Thyroid gland (tissue), 4 donors: Measurements from ENCODE around the gene SHTN1. TPM values are rescaled to one million over a fixed set of nuclear protein-coding genes. Genes with fewer than 3 reads are reported as not detected.

Experiments
- DNase-seq, 2 donors: peaks; one replicate each; pipeline ENCODE4 v3.0.0-alpha.2; 2019
- H3K27ac ChIP-seq, 3 donors: fragments of 200-600 bp; sonication (generic); 1 replicate in 2 of 3; 2 replicates in 1 of 3; pipeline ENCODE4 v1.5.1; 2016 to 2019; ENCODE audit warnings: mild to moderate bottlenecking in 1 of 3, moderate library complexity in 1 of 3
- H3K27me3 ChIP-seq: fragments of 200-600 bp; sonication (generic); one replicate; pipeline ENCODE4 v1.5.1; 2019
- H3K36me3 ChIP-seq, 2 donors: fragments of 200-600 bp; sonication (generic); one replicate each; pipeline ENCODE4 v1.5.1; 2016 to 2019
- H3K4me1 ChIP-seq, 2 donors: fragments of 200-600 bp; sonication (generic); one replicate each; pipeline ENCODE4 v1.5.1; 2017 to 2019
- H3K4me3 ChIP-seq, 3 donors: fragments of 200-600 bp; sonication (generic); replicated peaks in 1 of 3; 1 replicate in 2 of 3; 2 replicates in 1 of 3; pipeline ENCODE4 v1.5.1; 2016; ENCODE audit warnings: mild to moderate bottlenecking in 1 of 3
- H3K9me3 ChIP-seq: fragments of 200-600 bp; sonication (generic); one replicate; pipeline ENCODE4 v1.5.1; 2017
- CTCF ChIP-seq, 6 experiments: fragments of 200-600 bp in 3 of 6; fragments of 450-650 bp in 3 of 6; sonication (generic) in 3 of 6; IDR thresholded peaks; one replicate each; pipeline ENCODE4 v1.5.1; 2016 to 2019; ENCODE audit warnings: antibody characterized with exemption in 6 of 6, mild to moderate bottlenecking in 2 of 6, inconsistent platforms in 1 of 6, moderate library complexity in 1 of 6
- POLR2A ChIP-seq, 2 donors: fragments of 450-650 bp; IDR thresholded peaks; one replicate each; pipeline ENCODE4 v1.6.1; 2017; ENCODE audit warnings: antibody characterized with exemption in 2 of 2, mild to moderate bottlenecking in 2 of 2, moderate library complexity in 1 of 2
- WGBS, 2 donors: methylation state at CpG; one replicate each; pipeline ENCODE4 v1.1.5; 2017; 5-methylcytosine and 5-hydroxymethylcytosine counted together
- intact Hi-C: fragments of 100-400 bp; cut with DNase I; formaldehyde crosslinking; loops from one replicate; pipeline ENCODE4 v1.15.1; 2023
- total RNA-seq, 4 donors: library from RNA; depleted of rRNA; stranded (reverse); fragments of >200 nt; gene quantifications; one replicate each; pipeline ENCODE4 v1.2.3, GENCODE V29; 2016

The SHTN1 gene
- total RNA-seq, 4 donors from 2014 or later: 31.6 to 103 (median 37.7) TPM

DNA sequence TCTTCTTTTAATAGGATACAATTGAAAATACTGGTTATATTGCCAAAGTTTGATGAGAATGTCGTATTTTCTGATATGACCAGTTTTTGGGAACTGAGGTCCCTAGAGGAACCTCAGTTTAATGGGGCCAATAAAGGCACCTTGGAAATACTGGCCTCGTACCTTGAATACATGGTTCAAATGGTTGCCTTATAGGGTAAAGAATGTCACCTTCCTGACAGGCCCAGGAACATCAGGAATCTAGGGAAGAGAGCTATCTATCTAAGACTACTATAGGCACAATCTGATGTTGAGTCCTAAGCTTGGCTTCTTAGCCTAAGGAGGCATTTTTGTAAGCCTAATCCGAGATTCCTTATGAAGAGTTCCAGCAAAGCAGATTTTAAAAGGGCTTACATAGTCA lies 9.3 kb downstream of the SHTN1 start:
- Histone ChIP-seq H3K4me1 (no peaks in the 10 kb centered on the region), H3K9me3 (no peaks in the 10 kb centered on the region), H3K27me3 (no peaks in the 10 kb centered on the region), H3K27ac (no peak overlapping the region), H3K4me3 (no peak overlapping the region), H3K36me3 (no peaks in the 10 kb centered on the region)
- TF ChIP-seq POLR2A (IDR thresholded peaks at IDR 0.05): no peak
- no peak for TF ChIP-seq CTCF (IDR thresholded peaks at IDR 0.05)
- intact Hi-C loops: no loop called here
- DNase-seq: no peak
- WGBS, 2 donors: 98 to 99% methylated on average over 3 of the region's 3 CpGs

DNA sequence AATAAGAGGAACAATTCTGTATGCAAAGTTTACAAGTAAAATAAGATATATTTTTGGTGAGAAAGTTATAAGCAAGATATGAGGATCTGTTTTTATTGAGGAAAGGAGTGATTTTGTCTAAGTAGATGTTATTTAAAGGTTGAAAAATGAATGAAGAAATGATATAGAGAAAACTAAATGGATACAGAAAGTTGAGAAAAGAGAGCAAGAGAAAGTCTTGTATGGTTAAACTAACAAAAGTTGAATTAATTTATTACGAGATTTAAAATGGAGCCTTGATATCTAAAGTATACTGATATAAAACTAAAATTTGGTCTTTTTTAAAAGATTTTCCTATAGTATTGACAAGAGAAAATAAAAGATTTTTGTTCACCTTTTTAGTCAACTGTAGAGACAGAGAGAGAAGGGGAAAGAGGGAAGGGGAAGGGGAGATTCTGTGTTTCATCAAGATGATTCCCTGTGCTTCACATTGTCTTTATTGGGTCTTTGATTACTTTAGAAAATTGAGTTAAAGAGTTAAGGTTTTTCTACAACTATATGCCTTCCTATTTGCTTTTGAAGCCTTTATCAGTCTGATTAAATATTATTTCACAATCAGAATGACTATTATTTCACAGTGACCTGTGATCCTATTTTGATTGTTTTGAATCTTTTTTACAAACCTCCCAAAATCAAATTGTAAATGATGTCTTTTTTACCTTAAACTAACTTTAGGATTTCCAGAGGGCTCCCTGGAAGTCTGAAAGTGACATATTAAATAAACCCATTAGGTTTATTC lies 10.7 kb downstream of the SHTN1 start:
- Histone ChIP-seq H3K27me3 (no peaks in the 10 kb centered on the region), H3K4me3 (no peak overlapping the region), H3K27ac (no peak overlapping the region), H3K36me3 (no peaks in the 10 kb centered on the region), H3K9me3 (no peaks in the 10 kb centered on the region), H3K4me1 (no peaks in the 10 kb centered on the region)
- 91 to 95% methylated on average over 1 of the region's 1 CpG for WGBS, 2 donors
- TF ChIP-seq POLR2A (IDR thresholded peaks at IDR 0.05) (no peak), CTCF (IDR thresholded peaks at IDR 0.05) (no peak)
- no peak for DNase-seq
- intact Hi-C loops: no loop called here

DNA sequence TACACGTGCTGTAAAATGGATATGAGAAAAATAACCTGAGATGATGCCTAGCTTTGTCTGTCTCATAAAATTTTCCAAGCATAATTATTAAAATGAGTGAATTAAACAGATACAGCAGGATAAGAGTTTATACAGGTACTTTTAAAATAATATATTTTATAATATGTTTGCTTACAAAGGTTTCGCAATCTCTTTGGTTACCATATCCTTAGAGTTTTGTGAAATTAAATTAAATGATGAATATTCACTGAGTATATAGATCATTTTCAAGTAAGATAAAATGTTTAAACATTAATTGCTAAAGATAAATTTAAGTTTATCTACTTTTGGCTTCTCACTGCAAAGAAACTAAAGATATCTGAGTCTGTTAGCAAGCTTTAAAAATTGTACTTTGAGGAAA lies 11.4 kb downstream of the SHTN1 start:
- WGBS, 2 donors: 91 to 96% methylated on average over 2 of the region's 2 CpGs
- no peak for DNase-seq
- Histone ChIP-seq H3K36me3 (no peaks in the 10 kb centered on the region), H3K9me3 (no peaks in the 10 kb centered on the region), H3K4me1 (no peaks in the 10 kb centered on the region), H3K27me3 (no peaks in the 10 kb centered on the region), H3K4me3 (no peak overlapping the region), H3K27ac (no peak overlapping the region)
- intact Hi-C loops: no loop called here
- no peak for TF ChIP-seq POLR2A (IDR thresholded peaks at IDR 0.05)
- TF ChIP-seq CTCF (IDR thresholded peaks at IDR 0.05): no peak

GRCh38 chr10:116992183-116992582 lies 12.8 kb downstream of the SHTN1 start:
- no peak for DNase-seq
- Histone ChIP-seq H3K27ac (no peak overlapping the region), H3K36me3 (no peaks in the 10 kb centered on the region), H3K4me3 (no peak overlapping the region), H3K27me3 (no peaks in the 10 kb centered on the region), H3K4me1 (no peaks in the 10 kb centered on the region), H3K9me3 (no peaks in the 10 kb centered on the region)
- 72 to 78% methylated on average over 1 of the region's 1 CpG for WGBS, 2 donors
- TF ChIP-seq POLR2A (IDR thresholded peaks at IDR 0.05) (no peak), CTCF (IDR thresholded peaks at IDR 0.05) (no peak)
- intact Hi-C loops: no loop called here

DNA sequence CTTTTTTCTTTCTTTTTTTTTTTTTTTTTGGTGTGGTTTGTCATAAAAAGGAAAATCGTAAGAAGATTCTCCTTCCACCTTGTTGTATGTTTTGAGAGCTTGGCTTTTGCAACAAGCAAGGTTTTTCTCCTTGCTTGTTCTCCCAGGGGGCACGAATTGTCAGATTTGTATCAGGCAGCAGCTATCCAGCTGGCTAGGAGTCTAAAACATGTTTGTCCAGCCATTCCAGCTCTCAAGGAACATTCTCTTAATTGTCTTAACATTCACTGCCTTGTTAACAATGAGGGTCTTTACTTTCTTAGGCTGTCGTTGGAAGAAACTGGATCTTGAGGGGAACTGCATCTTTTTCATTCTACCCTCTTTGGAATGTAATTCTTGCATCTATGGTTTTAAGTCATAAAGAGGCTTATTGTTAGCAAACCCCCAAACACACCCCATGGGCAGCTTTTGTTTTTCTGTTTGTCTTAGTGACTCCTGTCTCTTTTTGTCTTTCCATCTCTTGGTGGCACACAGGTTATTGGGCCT lies 14.6 kb downstream of the SHTN1 start:
- no peak overlapping the region for H3K27ac ChIP-seq
- no peak overlapping the region for H3K4me3 ChIP-seq
- no peaks in the 10 kb centered on the region for H3K4me1 ChIP-seq
- no peaks in the 10 kb centered on the region for H3K36me3 ChIP-seq
- WGBS, 2 donors: 65 to 68% methylated on average over 3 of the region's 3 CpGs
- intact Hi-C loops: no loop called here
- H3K9me3 ChIP-seq: no peaks in the 10 kb centered on the region
- H3K27me3 ChIP-seq: no peaks in the 10 kb centered on the region
- no peak for TF ChIP-seq CTCF (IDR thresholded peaks at IDR 0.05)
- no peak for TF ChIP-seq POLR2A (IDR thresholded peaks at IDR 0.05)
- no peak for DNase-seq
